ENCODE results near the gene CYP4F2.

- TF ChIP-seq CTCF (IDR thresholded peaks at IDR 0.05): no peak
- TF ChIP-seq ZFX (IDR thresholded peaks at IDR 0.05; ENCODE audit: borderline replicate concordance): no peak
Measured at GRCh38 chr19:15866636-15867035, 31.2 kb downstream of the CYP4F2 start.
